Fibroblast of lung (primary cell): ENCODE data around the gene PLCG2. TPM values are rescaled to one million over a fixed set of nuclear protein-coding genes. Genes with fewer than 3 reads are reported as not detected.

Experiments
- DNase-seq, 2 donors: peaks; one replicate each; pipeline versions ENCODE4 v3.0.0 to v3.0.0-alpha.2; 2010; ENCODE audit warnings: low read depth in 2 of 2
- H2AFZ ChIP-seq: 2 replicates; pipeline ENCODE4 v1.5.1; 2012; ENCODE audit warnings: low read length, control low read depth, inconsistent platforms
- H3K27ac ChIP-seq: 2 replicates; pipeline ENCODE4 v1.5.1; 2011; ENCODE audit warnings: low read length, control low read depth; ENCODE audit not compliant: insufficient read depth
- H3K27me3 ChIP-seq: 2 replicates; pipeline ENCODE4 v1.5.1; 2011; ENCODE audit warnings: mild to moderate bottlenecking, low read length; ENCODE audit not compliant: control insufficient read depth, insufficient read depth
- H3K36me3 ChIP-seq: 2 replicates; pipeline ENCODE4 v1.5.1; 2011; ENCODE audit warnings: low read length; ENCODE audit not compliant: control insufficient read depth, insufficient read depth
- H3K4me1 ChIP-seq: 2 replicates; pipeline ENCODE4 v1.5.1; 2011; ENCODE audit warnings: low read length; ENCODE audit not compliant: control insufficient read depth, insufficient read depth; ENCODE audit errors: extremely low read depth
- H3K4me2 ChIP-seq: 2 replicates; pipeline ENCODE4 v1.5.1; 2011; ENCODE audit warnings: low read length, control low read depth; ENCODE audit not compliant: insufficient read depth; ENCODE audit errors: extremely low read depth
- H3K4me3 ChIP-seq, 4 experiments: fragments of 200-600 bp in 1 of 4; sonication (generic) in 1 of 4; replicated peaks in 1 of 4; 2 replicates each; pipeline ENCODE4 v1.5.1; 2011 to 2016; ENCODE audit warnings: low read length in 4 of 4, low read depth in 3 of 4, mild to moderate bottlenecking in 3 of 4, control low read depth in 2 of 4, inconsistent platforms in 1 of 4, mixed read lengths in 1 of 4; ENCODE audit not compliant: insufficient read depth in 1 of 4; ENCODE audit errors: control extremely low read depth in 1 of 4
- H3K79me2 ChIP-seq: 2 replicates; pipeline ENCODE4 v1.5.1; 2012; ENCODE audit warnings: mild to moderate bottlenecking, low read length, inconsistent platforms; ENCODE audit not compliant: control insufficient read depth, insufficient read depth
- H3K9ac ChIP-seq: 2 replicates; pipeline ENCODE4 v1.5.1; 2011; ENCODE audit warnings: mild to moderate bottlenecking, low read length, control low read depth; ENCODE audit not compliant: insufficient read depth
- H3K9me3 ChIP-seq: 2 replicates; pipeline ENCODE4 v1.5.1; 2012; ENCODE audit warnings: low read depth, low read length; ENCODE audit not compliant: control insufficient read depth, insufficient read depth
- H4K20me1 ChIP-seq: 2 replicates; pipeline ENCODE4 v1.5.1; 2011; ENCODE audit warnings: low read length; ENCODE audit not compliant: control insufficient read depth, insufficient read depth; ENCODE audit errors: extremely low read depth
- EZH2 ChIP-seq: IDR thresholded peaks from 2 replicates; pipeline ENCODE4 v1.5.1; 2012; ENCODE audit warnings: low read length, control low read depth, mild to moderate bottlenecking; ENCODE audit errors: missing control alignments
- polyA plus RNA-seq, 2 donors: library from polyadenylated mRNA; depleted of rRNA in 1 of 2; stranded (reverse) in 1 of 2; unstranded in 1 of 2; fragments of >200 nt; gene quantifications; 2 replicates each; pipeline ENCODE4 v1.2.1, GENCODE V29; 2011 to 2012; ENCODE audit warnings: missing spikeins in 1 of 2
- total RNA-seq: library from RNA; depleted of rRNA; stranded (reverse); fragments of >200 nt; gene quantifications from 2 replicates; pipeline ENCODE4 v1.2.1, GENCODE V29; 2014
- TF ChIP-seq, protein P1 (sequence below), 2 donors: IDR thresholded peaks in 1 of 2; conservative IDR thresholded peaks in 1 of 2; 1 replicate in 1 of 2; 2 replicates in 1 of 2; pipeline ENCODE4 v1.5.1; 2011 to 2012; ENCODE audit warnings: low read length in 2 of 2, control low read depth in 1 of 2, inconsistent platforms in 1 of 2, low read depth in 1 of 2, mild to moderate bottlenecking in 1 of 2

PLCG2 gene
- total and polyA plus RNA-seq, 2 donors (not counting 1 experiment from before 2014, with no cell fraction given): 0.53 to 0.66 TPM

GRCh38 chr16:81810894-81811538, 31.9 kb downstream of the PLCG2 start:
- Histone ChIP-seq H3K9ac (no peak overlapping the region), H3K79me2 (no peaks in the 10 kb centered on the region), H2AFZ (no peak overlapping the region), H4K20me1 (no peaks in the 10 kb centered on the region), H3K4me2 (no peak overlapping the region), H3K36me3 (no peaks in the 10 kb centered on the region), H3K4me1 (no peaks in the 10 kb centered on the region), H3K4me3 (no peak overlapping the region), H3K9me3 (no peaks in the 10 kb centered on the region), H3K27me3 (no peaks in the 10 kb centered on the region), H3K27ac (no peak overlapping the region)
- TF ChIP-seq, protein P1, sequence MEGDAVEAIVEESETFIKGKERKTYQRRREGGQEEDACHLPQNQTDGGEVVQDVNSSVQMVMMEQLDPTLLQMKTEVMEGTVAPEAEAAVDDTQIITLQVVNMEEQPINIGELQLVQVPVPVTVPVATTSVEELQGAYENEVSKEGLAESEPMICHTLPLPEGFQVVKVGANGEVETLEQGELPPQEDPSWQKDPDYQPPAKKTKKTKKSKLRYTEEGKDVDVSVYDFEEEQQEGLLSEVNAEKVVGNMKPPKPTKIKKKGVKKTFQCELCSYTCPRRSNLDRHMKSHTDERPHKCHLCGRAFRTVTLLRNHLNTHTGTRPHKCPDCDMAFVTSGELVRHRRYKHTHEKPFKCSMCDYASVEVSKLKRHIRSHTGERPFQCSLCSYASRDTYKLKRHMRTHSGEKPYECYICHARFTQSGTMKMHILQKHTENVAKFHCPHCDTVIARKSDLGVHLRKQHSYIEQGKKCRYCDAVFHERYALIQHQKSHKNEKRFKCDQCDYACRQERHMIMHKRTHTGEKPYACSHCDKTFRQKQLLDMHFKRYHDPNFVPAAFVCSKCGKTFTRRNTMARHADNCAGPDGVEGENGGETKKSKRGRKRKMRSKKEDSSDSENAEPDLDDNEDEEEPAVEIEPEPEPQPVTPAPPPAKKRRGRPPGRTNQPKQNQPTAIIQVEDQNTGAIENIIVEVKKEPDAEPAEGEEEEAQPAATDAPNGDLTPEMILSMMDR (conservative IDR thresholded peaks at IDR 0.05 in 1 of 2, IDR thresholded peaks at IDR 0.05 in 1 of 2; ENCODE audit: low read depth in 1 of 2, low read length in 2 of 2): no peak
- no peak for TF ChIP-seq EZH2
- no peak for DNase-seq

DNA sequence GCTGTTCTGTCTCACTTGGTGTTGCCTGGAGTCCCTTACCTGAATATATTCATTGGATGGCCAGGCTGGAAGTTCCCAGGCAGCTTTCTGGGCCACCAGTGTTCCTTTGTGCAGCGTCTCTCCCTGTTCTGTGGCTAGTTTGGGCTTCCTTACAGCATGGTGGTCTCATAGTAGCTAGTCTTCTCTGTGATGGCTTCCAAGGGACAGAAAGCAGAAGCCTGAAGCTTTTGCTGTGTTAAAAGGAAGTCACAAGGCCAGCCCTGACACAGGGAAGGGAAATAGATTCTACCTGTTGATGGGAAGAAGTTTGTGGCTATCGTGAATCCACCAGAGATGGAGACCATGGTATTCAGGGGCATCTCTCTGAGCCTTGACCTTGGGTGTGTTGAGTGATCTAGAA, 34.6 kb downstream of the PLCG2 start:
- Histone ChIP-seq H3K4me2 (no peak overlapping the region), H3K36me3 (no peaks in the 10 kb centered on the region), H3K9ac (no peak overlapping the region), H3K9me3 (no peaks in the 10 kb centered on the region), H4K20me1 (no peaks in the 10 kb centered on the region), H3K4me1 (no peaks in the 10 kb centered on the region), H3K27ac (no peak overlapping the region), H3K27me3 (no peaks in the 10 kb centered on the region), H3K4me3 (no peak overlapping the region), H2AFZ (no peak overlapping the region), H3K79me2 (no peaks in the 10 kb centered on the region)
- no peak for DNase-seq
- TF ChIP-seq, protein P1 (conservative IDR thresholded peaks at IDR 0.05 in 1 of 2, IDR thresholded peaks at IDR 0.05 in 1 of 2; ENCODE audit: low read depth in 1 of 2, low read length in 2 of 2): no peak
- TF ChIP-seq EZH2: no peak

DNA sequence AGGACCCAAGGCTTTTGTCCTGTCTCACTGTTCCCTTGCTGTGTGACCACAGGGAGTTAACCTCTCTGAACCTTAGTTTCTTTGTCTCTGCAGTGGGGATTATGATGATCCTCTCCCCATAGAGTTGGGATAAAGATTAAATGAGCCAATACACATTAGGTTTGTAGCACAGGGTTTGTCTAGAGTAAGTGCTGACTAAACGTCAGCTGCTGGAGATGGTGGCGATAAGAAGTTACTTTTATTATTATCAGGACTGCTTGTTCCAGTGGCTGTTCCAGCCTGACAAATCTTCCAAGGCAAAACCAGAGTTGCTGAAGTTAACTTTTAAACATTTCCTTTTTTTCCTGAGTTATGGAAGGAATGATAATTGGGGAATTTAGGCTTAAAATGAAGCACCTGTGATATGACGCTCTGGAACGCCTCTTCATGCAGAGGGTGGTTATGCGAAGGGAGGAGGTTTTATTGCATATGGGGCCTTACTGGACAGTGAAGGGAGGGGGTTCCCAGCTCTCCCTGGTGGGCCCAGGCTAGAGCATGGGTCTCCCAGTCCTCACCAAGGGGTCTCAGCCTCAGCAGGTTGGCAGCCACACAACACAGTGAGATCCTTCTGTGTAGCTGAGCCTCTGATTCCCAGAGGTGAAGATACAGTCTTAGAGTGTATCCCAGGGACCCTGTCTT, 35.8 kb downstream of the PLCG2 start:
- Histone ChIP-seq H3K4me1 (no peaks in the 10 kb centered on the region), H3K27ac (no peak overlapping the region), H3K4me2 (no peak overlapping the region), H3K27me3 (no peaks in the 10 kb centered on the region), H3K9ac (no peak overlapping the region), H3K36me3 (no peaks in the 10 kb centered on the region), H3K9me3 (no peaks in the 10 kb centered on the region), H2AFZ (no peak overlapping the region), H3K4me3 (no peak overlapping the region), H3K79me2 (no peaks in the 10 kb centered on the region), H4K20me1 (no peaks in the 10 kb centered on the region)
- TF ChIP-seq, protein P1 (conservative IDR thresholded peaks at IDR 0.05 in 1 of 2, IDR thresholded peaks at IDR 0.05 in 1 of 2; ENCODE audit: low read depth in 1 of 2, low read length in 2 of 2): no peak
- no peak for TF ChIP-seq EZH2
- no peak for DNase-seq
